ENCODE measurements around the gene ANXA2R. TPM values are rescaled to one million over a fixed set of nuclear protein-coding genes. Genes with fewer than 3 reads are reported as not detected.

ANXA2R gene
- total and polyA plus RNA-seq, 10 donors, result 10.0 to 44.5 (median 17.0) TPM

DNA sequence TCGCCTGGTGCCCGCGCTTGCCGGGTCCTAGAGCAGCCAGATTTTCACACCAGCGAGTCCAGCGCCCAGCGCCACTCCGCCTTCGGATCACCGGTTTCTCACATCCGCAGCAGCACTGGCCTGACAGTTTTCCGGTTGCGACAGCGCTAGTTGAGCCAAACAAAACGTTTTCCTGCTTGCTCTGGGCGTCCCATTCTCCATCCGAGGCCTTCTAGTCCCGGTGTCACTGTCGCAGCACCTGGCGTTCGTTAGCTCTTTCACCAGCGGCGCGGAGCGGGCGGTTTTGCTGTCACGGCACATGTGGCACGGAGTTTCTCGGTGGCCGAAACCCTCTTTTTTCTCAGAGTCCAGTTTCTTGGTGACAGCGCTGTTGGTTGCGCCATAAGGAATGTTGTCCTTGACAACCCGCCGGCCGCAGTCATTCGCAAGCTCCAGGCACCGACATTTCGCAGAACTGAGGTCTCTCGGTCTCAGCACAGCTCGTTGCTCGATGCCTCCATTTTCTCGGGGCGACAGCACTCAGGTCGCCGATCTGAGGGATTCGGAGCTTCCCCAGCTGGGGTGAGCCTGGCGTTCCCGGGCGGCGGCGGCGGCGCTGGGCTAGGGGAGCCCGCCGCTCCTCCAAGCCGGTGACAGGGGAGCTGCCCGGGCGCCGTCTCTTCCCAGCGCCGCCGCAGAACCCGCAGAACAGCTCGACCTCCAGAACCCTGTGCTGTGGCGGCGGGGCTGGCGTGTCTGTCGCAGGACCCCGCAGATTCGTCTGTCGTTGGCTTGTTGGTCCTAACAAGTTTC lies 47.8 kb downstream of the ANXA2R start:
- H3K27ac ChIP-seq, result peak overlapping the region; percentile 97 to 100 (median 100)
- DNase-seq, result peak; percentile 97
- H3K9me3 ChIP-seq, result peaks cover 0 to 9% (median 0%) of the 10 kb centered on the region in 8 donors
- no peaks in the 10 kb centered on the region for H3K36me3 ChIP-seq
- intact Hi-C loops (cut with DNase I; ENCODE audit: low total_unique reads), result loop anchor here (10.0 kb wide), 1 partner anchor 77 kb away; no protein-coding TSS in a partner anchor
- peak overlapping the region; percentile 54 to 71 (median 62) for H3K4me3 ChIP-seq
- peaks cover 0 to 6% (median 0%) of the 10 kb centered on the region in 7 donors for H3K27me3 ChIP-seq (replicated peaks in 1 of 7)
- H3K4me1 ChIP-seq, result peaks cover 19 to 68% (median 48%) of the 10 kb centered on the region in 6 donors
- TF ChIP-seq, protein P1, sequence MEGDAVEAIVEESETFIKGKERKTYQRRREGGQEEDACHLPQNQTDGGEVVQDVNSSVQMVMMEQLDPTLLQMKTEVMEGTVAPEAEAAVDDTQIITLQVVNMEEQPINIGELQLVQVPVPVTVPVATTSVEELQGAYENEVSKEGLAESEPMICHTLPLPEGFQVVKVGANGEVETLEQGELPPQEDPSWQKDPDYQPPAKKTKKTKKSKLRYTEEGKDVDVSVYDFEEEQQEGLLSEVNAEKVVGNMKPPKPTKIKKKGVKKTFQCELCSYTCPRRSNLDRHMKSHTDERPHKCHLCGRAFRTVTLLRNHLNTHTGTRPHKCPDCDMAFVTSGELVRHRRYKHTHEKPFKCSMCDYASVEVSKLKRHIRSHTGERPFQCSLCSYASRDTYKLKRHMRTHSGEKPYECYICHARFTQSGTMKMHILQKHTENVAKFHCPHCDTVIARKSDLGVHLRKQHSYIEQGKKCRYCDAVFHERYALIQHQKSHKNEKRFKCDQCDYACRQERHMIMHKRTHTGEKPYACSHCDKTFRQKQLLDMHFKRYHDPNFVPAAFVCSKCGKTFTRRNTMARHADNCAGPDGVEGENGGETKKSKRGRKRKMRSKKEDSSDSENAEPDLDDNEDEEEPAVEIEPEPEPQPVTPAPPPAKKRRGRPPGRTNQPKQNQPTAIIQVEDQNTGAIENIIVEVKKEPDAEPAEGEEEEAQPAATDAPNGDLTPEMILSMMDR (IDR thresholded peaks at IDR 0.05 in 8 of 11, conservative IDR thresholded peaks at IDR 0.05 in 3 of 11), result peak in 1 of 11 experiments; percentile 13
- TF ChIP-seq POLR2AphosphoS5 (IDR thresholded peaks at IDR 0.05) (peak; percentile 96 to 99 (median 98)), POLR2A (IDR thresholded peaks at IDR 0.05) (peak; percentile 73 to 92 (median 87))
- WGBS, 5 donors, result 1 to 3% (median 1%) methylated on average over 53 to 71 of the region's 71 CpGs

DNA sequence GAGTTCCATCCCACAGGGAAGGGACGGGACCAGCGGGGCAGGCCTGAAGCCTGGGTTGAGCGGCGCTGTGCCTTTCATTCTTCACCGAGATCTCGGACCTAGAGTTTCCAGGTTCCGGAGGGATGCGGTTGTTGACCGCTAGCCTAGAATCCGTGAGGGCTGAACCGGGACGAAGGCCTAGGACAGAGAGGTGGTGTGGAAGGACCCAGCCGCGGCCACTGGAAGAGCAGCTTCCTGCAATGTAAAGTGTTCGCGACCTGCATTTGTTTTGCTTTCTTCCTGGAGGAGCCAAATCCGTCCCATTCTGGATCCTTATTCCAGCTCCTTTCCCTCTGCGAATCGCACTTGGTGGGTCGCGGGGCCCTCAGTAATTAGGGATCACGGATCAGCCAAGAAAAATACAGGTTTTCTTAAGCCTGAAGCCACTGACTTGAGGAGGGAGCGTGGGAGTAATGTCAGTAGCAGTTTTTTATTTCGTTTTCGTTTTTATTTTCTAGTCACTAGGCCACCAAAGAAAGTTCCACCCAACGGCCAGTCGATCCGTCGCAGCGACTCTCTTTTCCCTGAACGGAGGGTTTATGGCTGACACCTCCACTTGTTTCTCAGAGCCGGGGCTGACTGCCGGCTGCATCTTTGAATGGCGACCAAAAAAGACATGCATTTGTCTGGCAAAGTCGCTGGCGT lies 48.6 kb downstream of the ANXA2R start:
- H3K27ac ChIP-seq, result peak overlapping the region; percentile 97 to 100 (median 100)
- H3K9me3 ChIP-seq, result peaks cover 0 to 9% (median 0%) of the 10 kb centered on the region in 8 donors
- DNase-seq, result peak; percentile 86
- H3K4me3 ChIP-seq, result peak overlapping the region; percentile 54 to 71 (median 62)
- WGBS, 5 donors, result 12 to 18% (median 14%) methylated on average over 36 of the region's 36 CpGs
- TF ChIP-seq POLR2AphosphoS5 (IDR thresholded peaks at IDR 0.05), result no peak
- TF ChIP-seq, protein P1 (IDR thresholded peaks at IDR 0.05 in 8 of 11, conservative IDR thresholded peaks at IDR 0.05 in 3 of 11), result no peak
- TF ChIP-seq POLR2A (IDR thresholded peaks at IDR 0.05), result no peak
- peaks cover 0 to 6% (median 0%) of the 10 kb centered on the region in 7 donors for H3K27me3 ChIP-seq (replicated peaks in 1 of 7)
- no peaks in the 10 kb centered on the region for H3K36me3 ChIP-seq
- H3K4me1 ChIP-seq, result peaks cover 19 to 68% (median 53%) of the 10 kb centered on the region in 6 donors
- intact Hi-C loops (cut with DNase I; ENCODE audit: low total_unique reads), result loop anchor here (10.0 kb wide), 1 partner anchor 77 kb away; no protein-coding TSS in a partner anchor

DNA sequence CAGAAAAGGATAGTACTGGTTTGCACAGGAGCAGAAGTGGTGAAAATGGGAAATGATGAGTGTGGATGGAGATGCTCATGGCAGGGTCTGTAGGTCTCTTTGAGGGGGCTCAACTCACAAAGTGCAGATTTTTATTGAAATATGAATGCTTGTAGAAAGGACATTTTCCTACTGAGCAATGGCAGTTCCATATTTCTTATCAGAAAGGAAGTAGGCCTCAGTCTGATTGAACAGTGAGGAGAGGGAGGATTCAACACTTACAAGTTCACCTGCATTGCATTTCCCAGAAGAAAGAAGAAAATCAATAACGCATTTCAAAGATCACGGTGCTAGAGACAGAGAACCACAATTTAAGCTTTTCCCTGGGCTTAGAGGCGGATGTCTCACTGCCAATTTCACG lies 49.2 kb downstream of the ANXA2R start:
- peaks cover 0 to 6% (median 0%) of the 10 kb centered on the region in 7 donors for H3K27me3 ChIP-seq (replicated peaks in 1 of 7)
- H3K36me3 ChIP-seq, result peaks cover 0 to under 1% (median 0%) of the 10 kb centered on the region in 6 donors
- TF ChIP-seq, protein P1 (IDR thresholded peaks at IDR 0.05 in 8 of 11, conservative IDR thresholded peaks at IDR 0.05 in 3 of 11), result no peak
- TF ChIP-seq POLR2A (IDR thresholded peaks at IDR 0.05) (no peak), POLR2AphosphoS5 (IDR thresholded peaks at IDR 0.05) (no peak)
- DNase-seq, result no peak
- peaks cover 0 to 9% (median 0%) of the 10 kb centered on the region in 8 donors for H3K9me3 ChIP-seq
- H3K4me1 ChIP-seq, result peaks cover 19 to 68% (median 56%) of the 10 kb centered on the region in 6 donors
- H3K4me3 ChIP-seq, result peak overlapping the region; percentile 54 to 71 (median 62)
- intact Hi-C loops (cut with DNase I; ENCODE audit: low total_unique reads), result loop anchor here (10.0 kb wide), 1 partner anchor 76 kb away; no protein-coding TSS in a partner anchor
- WGBS, 5 donors, result 43 to 62% (median 57%) methylated on average over 4 of the region's 4 CpGs
- peak overlapping the region; percentile 97 to 100 (median 100) for H3K27ac ChIP-seq

Other genes with a start within 250 kb of the ANXA2R start
- 1,000 to 10,000 TPM in 5 of 7 donors, 100 to 1,000 TPM in 2; 411 to 2,596 (median 1,474) TPM for gene SELENOP, start 228.4 kb downstream of the ANXA2R start, total RNA-seq
- 100 to 1,000 TPM in 2 of 3 donors, 10 to 100 TPM in 1; 98.7 to 253 (median 188) TPM for gene SELENOP, start 228.4 kb downstream of the ANXA2R start, polyA plus RNA-seq
- gene ZNF131, start 80.6 kb upstream of the ANXA2R start, total RNA-seq, result 10 to 100 TPM; 35.9 to 52.0 (median 44.6) TPM
- gene ZNF131, start 80.6 kb upstream of the ANXA2R start, polyA plus RNA-seq, result 10 to 100 TPM; 29.7 to 42.6 (median 35.0) TPM
- 1 to 10 TPM in 1 of 7 donors, under 1 TPM in 5, not detected in 1; 0.34 to 1.1 (median 0.74) TPM for gene NIM1K, start 151.9 kb upstream of the ANXA2R start, total RNA-seq
- under 1 TPM; 0.13 to 0.28 (median 0.21) TPM for gene NIM1K, start 151.9 kb upstream of the ANXA2R start, polyA plus RNA-seq

Measured in spleen (tissue), 11 donors.